ENCODE measurements around the gene XRCC3. TPM values are rescaled to one million over a fixed set of nuclear protein-coding genes. Genes with fewer than 3 reads are reported as not detected.

The XRCC3 gene
- total RNA-seq, 1 donor from 2014 or later, result 10.2 TPM

DNA sequence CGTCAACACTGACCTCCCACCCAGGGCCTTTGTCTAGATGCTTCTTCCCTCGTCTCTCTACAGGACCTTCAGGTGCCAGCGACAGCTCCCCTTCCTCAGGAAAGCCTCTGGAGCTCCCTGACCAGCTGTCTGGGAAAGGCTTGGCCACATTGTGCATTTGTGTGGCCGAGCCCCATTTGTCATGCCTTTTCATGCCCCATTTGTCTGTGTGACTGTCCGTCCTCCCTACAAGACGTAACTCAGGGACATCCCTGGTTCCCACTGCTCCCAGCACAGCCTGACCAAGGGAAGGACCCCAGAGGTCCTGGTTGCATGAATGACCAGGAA, 24.2 kb upstream of the XRCC3 start:
- peaks cover 15% of the 10 kb centered on the region for H3K27me3 Mint-ChIP-seq (ENCODE audit: unreplicated experiment)
- peaks cover 34% of the 10 kb centered on the region for H3K4me1 Mint-ChIP-seq (ENCODE audit: unreplicated experiment)
- H3K4me3 Mint-ChIP-seq (ENCODE audit: unreplicated experiment), result no peak overlapping the region
- H3K36me3 Mint-ChIP-seq (ENCODE audit: low read depth, unreplicated experiment), result peaks cover 63% of the 10 kb centered on the region
- no peak overlapping the region for H3K27ac Mint-ChIP-seq (ENCODE audit: unreplicated experiment)
- no peak for DNase-seq (ENCODE audit: low spot score)
- TF ChIP-seq, protein P1, sequence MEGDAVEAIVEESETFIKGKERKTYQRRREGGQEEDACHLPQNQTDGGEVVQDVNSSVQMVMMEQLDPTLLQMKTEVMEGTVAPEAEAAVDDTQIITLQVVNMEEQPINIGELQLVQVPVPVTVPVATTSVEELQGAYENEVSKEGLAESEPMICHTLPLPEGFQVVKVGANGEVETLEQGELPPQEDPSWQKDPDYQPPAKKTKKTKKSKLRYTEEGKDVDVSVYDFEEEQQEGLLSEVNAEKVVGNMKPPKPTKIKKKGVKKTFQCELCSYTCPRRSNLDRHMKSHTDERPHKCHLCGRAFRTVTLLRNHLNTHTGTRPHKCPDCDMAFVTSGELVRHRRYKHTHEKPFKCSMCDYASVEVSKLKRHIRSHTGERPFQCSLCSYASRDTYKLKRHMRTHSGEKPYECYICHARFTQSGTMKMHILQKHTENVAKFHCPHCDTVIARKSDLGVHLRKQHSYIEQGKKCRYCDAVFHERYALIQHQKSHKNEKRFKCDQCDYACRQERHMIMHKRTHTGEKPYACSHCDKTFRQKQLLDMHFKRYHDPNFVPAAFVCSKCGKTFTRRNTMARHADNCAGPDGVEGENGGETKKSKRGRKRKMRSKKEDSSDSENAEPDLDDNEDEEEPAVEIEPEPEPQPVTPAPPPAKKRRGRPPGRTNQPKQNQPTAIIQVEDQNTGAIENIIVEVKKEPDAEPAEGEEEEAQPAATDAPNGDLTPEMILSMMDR (IDR thresholded peaks at IDR 0.05; ENCODE audit: unreplicated experiment), result no peak
- no peaks in the 10 kb centered on the region for H3K9me3 Mint-ChIP-seq (ENCODE audit: unreplicated experiment)

DNA sequence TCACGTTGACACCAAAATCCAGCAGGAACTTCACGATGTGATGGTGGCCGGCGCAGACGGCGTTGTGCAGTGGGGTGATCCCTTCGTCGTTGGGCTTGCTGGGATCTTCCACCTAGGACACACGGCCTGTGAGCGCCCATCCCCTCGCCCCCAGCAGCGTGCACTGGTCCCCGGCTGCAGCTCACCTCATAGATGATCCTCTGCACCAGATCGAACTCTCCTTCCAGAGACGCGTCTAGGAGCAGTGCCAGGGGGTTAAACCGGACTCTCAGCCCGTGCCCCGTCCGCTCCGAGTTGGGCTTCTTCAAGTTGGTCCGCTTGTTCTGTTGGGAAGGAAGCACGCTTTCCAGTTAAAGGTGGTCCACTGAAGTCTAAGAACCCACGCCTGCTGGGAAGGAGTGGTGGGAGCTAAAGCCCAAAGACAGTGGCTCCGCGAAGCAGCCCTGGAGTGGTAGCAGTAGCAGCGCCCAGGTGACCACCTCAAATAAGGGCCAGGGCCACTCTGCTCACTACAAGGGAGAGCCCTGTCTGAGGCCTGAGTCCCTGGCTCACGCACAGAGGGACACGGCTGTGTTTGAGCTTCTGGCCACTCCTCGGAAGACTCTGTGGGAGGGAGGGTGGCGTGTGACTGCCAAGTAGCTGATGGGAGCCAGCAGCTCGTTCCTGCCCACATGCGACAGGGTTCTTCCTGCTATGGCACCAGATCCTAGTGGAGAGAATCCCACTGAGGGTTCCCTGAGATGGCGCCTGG, 23.6 kb upstream of the XRCC3 start:
- Mint-ChIP-seq H3K9me3 (ENCODE audit: unreplicated experiment) (no peaks in the 10 kb centered on the region), H3K4me3 (ENCODE audit: unreplicated experiment) (peak overlapping the region; percentile 72), H3K36me3 (ENCODE audit: low read depth, unreplicated experiment) (peaks cover 64% of the 10 kb centered on the region), H3K27me3 (ENCODE audit: unreplicated experiment) (peaks cover 15% of the 10 kb centered on the region), H3K4me1 (ENCODE audit: unreplicated experiment) (peaks cover 34% of the 10 kb centered on the region), H3K27ac (ENCODE audit: unreplicated experiment) (no peak overlapping the region)
- TF ChIP-seq, protein P1 (IDR thresholded peaks at IDR 0.05; ENCODE audit: unreplicated experiment), result no peak
- DNase-seq (ENCODE audit: low spot score), result no peak

DNA sequence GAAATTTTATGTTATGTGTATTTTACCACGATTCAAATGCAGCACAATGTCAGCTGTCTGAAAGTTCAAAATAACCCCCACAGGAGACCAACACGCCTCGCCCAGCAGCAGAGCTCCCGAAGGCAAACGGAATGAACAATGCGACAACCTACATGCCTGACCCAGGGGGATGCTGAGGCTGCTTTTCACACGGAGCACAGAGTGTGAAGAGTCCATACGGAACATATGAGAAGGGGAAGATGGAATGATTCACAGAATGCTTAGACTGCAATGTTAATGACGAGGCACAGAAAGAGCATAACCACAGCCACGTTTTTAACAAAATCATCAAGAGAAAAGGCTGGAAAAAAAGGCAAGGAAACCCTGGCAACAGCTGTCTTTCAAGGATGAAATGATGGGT, 22.9 kb upstream of the XRCC3 start:
- Mint-ChIP-seq H3K27ac (ENCODE audit: unreplicated experiment) (no peak overlapping the region), H3K4me1 (ENCODE audit: unreplicated experiment) (peaks cover 34% of the 10 kb centered on the region), H3K4me3 (ENCODE audit: unreplicated experiment) (peak overlapping the region; percentile 72), H3K9me3 (ENCODE audit: unreplicated experiment) (no peaks in the 10 kb centered on the region), H3K27me3 (ENCODE audit: unreplicated experiment) (peaks cover 17% of the 10 kb centered on the region), H3K36me3 (ENCODE audit: low read depth, unreplicated experiment) (peaks cover 60% of the 10 kb centered on the region)
- TF ChIP-seq, protein P1 (IDR thresholded peaks at IDR 0.05; ENCODE audit: unreplicated experiment), result no peak
- DNase-seq (ENCODE audit: low spot score), result no peak

DNA sequence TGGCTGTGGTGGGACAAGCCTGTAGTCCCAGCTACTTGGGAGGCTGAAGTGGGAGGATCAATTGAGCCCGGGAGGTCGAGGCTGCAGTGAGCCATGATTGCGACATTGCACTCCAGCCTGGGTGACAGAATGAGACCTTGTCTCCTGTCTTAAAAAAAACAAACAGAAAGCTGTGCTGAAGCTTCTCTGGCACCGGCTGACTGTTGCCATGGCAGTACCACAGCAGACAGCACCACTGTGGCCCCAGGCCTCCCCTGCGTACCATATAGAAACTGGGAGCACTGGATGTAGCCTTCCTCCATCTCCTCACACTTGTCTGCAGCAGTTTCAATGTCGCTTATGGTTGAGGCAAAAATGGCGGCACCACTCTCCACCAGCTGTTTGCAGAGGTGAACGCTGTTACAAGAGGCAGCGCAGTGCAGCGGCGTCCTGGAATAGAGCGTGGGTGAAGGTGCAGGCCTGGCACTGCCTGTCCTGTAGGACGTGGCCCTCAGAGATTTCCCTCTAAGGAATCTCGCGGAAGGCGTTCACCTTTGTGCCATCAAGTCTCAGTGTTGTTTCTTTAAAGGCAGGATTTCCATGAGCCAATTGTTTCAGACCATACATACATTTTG, 22.3 kb upstream of the XRCC3 start:
- Mint-ChIP-seq H3K27me3 (ENCODE audit: unreplicated experiment) (peaks cover 16% of the 10 kb centered on the region), H3K36me3 (ENCODE audit: low read depth, unreplicated experiment) (peaks cover 60% of the 10 kb centered on the region), H3K4me1 (ENCODE audit: unreplicated experiment) (peaks cover 34% of the 10 kb centered on the region), H3K4me3 (ENCODE audit: unreplicated experiment) (peak overlapping the region; percentile 72), H3K9me3 (ENCODE audit: unreplicated experiment) (no peaks in the 10 kb centered on the region), H3K27ac (ENCODE audit: unreplicated experiment) (no peak overlapping the region)
- TF ChIP-seq, protein P1 (IDR thresholded peaks at IDR 0.05; ENCODE audit: unreplicated experiment), result no peak
- DNase-seq (ENCODE audit: low spot score), result no peak

Data from endothelial cell (in vitro differentiated cells).